Peyer's patch (tissue), 4 donors: ENCODE measurements around the gene DSCAML1.

Source experiments
- CTCF ChIP-seq, 6 experiments: fragments of 450-650 bp in 4 of 6; fragments of 200-600 bp in 2 of 6; sonication (generic) in 1 of 6; IDR thresholded peaks; one replicate each; pipeline ENCODE4 v1.5.1; 2017 to 2019; ENCODE audit warnings: antibody characterized with exemption in 6 of 6, mild to moderate bottlenecking in 3 of 6, moderate library complexity in 1 of 6
- POLR2A ChIP-seq, 2 donors: fragments of 450-650 bp; IDR thresholded peaks; one replicate each; pipeline ENCODE4 v1.5.1; 2017; ENCODE audit warnings: antibody characterized with exemption in 2 of 2, mild to moderate bottlenecking in 2 of 2, moderate library complexity in 2 of 2

DNA sequence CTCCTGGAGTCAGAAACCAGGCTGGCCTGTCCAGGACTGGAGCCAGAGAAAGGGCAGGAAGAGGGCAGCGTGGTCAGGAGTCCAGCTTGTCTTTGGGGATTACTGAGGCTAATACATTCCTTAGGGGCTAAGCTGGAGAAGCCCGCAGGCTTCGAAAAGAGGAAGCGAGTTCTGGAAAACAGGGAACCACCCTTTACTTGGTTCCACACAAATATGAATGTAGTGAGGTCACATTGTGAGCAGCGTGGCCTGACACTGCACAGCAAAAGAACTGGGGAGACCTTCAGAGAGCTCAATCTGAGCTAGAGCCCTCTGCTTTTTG, 337.1 kb downstream of the DSCAML1 start:
- TF ChIP-seq CTCF (IDR thresholded peaks at IDR 0.05) (no peak), POLR2A (IDR thresholded peaks at IDR 0.05) (no peak)
